HL-60 (cell line): ENCODE results near the gene CDK19.

Experiments used
- POLR2AphosphoS5 ChIP-seq: IDR thresholded peaks from 2 replicates; pipeline ENCODE4 v1.6.1; 2012; ENCODE audit warnings: low read depth
- TF ChIP-seq, protein P1 (sequence below): IDR thresholded peaks from one replicate; pipeline ENCODE4 v1.5.1; 2011; ENCODE audit warnings: low read length, control low read depth, inconsistent platforms; ENCODE audit not compliant: insufficient read depth
- TF ChIP-seq, protein P2 (sequence below): IDR thresholded peaks from 2 replicates; pipeline ENCODE4 v1.6.1; 2012; ENCODE audit warnings: low read depth; ENCODE audit not compliant: insufficient replicate concordance

GRCh38 chr6:110592765-110593164 lies 222.5 kb downstream of the CDK19 start:
- TF ChIP-seq, protein P1, sequence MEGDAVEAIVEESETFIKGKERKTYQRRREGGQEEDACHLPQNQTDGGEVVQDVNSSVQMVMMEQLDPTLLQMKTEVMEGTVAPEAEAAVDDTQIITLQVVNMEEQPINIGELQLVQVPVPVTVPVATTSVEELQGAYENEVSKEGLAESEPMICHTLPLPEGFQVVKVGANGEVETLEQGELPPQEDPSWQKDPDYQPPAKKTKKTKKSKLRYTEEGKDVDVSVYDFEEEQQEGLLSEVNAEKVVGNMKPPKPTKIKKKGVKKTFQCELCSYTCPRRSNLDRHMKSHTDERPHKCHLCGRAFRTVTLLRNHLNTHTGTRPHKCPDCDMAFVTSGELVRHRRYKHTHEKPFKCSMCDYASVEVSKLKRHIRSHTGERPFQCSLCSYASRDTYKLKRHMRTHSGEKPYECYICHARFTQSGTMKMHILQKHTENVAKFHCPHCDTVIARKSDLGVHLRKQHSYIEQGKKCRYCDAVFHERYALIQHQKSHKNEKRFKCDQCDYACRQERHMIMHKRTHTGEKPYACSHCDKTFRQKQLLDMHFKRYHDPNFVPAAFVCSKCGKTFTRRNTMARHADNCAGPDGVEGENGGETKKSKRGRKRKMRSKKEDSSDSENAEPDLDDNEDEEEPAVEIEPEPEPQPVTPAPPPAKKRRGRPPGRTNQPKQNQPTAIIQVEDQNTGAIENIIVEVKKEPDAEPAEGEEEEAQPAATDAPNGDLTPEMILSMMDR, result no peak
- no peak for TF ChIP-seq POLR2AphosphoS5
- TF ChIP-seq, protein P2, sequence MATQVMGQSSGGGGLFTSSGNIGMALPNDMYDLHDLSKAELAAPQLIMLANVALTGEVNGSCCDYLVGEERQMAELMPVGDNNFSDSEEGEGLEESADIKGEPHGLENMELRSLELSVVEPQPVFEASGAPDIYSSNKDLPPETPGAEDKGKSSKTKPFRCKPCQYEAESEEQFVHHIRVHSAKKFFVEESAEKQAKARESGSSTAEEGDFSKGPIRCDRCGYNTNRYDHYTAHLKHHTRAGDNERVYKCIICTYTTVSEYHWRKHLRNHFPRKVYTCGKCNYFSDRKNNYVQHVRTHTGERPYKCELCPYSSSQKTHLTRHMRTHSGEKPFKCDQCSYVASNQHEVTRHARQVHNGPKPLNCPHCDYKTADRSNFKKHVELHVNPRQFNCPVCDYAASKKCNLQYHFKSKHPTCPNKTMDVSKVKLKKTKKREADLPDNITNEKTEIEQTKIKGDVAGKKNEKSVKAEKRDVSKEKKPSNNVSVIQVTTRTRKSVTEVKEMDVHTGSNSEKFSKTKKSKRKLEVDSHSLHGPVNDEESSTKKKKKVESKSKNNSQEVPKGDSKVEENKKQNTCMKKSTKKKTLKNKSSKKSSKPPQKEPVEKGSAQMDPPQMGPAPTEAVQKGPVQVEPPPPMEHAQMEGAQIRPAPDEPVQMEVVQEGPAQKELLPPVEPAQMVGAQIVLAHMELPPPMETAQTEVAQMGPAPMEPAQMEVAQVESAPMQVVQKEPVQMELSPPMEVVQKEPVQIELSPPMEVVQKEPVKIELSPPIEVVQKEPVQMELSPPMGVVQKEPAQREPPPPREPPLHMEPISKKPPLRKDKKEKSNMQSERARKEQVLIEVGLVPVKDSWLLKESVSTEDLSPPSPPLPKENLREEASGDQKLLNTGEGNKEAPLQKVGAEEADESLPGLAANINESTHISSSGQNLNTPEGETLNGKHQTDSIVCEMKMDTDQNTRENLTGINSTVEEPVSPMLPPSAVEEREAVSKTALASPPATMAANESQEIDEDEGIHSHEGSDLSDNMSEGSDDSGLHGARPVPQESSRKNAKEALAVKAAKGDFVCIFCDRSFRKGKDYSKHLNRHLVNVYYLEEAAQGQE, result no peak
